ENCODE results near the gene SFXN4.

- no peak; the same call in 1 of the 2 replicates for TF ChIP-seq CTCF (IDR thresholded peaks at IDR 0.05)
- TF ChIP-seq POLR2AphosphoS5 (IDR thresholded peaks at IDR 0.05; ENCODE audit: low read depth, low read length): no peak
- no peak for TF ChIP-seq SIN3A (IDR thresholded peaks at IDR 0.05; ENCODE audit: borderline replicate concordance, insufficient read depth, low read depth, low read length)
These were observed 35.7 kb upstream of the SFXN4 start for GRCh38 chr10:119201233-119201632.

Data from Panc1 (cell line).